Thoracic aorta (tissue), 2 donors: ENCODE data around the gene FGA. TPM values are rescaled to one million over a fixed set of nuclear protein-coding genes. Genes with fewer than 3 reads are reported as not detected.

Experiments used
- ATAC-seq: fragments of 150-250 bp; one replicate; pipeline ENCODE4 v1.8.0; 2017; ENCODE audit warnings: low read depth; ENCODE audit not compliant: insufficient number of reproducible peaks, low FRiP score
- DNase-seq: peaks from one replicate; pipeline ENCODE4 v3.0.0-alpha.2; 2020; ENCODE audit warnings: low spot score
- H3K27ac ChIP-seq, 2 donors: fragments of 200-600 bp; sonication (generic); 1 replicate in 1 of 2; 2 replicates in 1 of 2; pipeline ENCODE4 v1.5.1; 2016; ENCODE audit warnings: mild to moderate bottlenecking in 2 of 2, moderate library complexity in 2 of 2
- H3K27me3 ChIP-seq: fragments of 200-600 bp; sonication (generic); replicated peaks from 2 replicates; pipeline ENCODE4 v1.6.0; 2016; ENCODE audit warnings: mild to moderate bottlenecking; ENCODE audit not compliant: insufficient read depth
- H3K36me3 ChIP-seq: fragments of 200-600 bp; sonication (generic); one replicate; pipeline ENCODE4 v1.5.1; 2016
- H3K4me1 ChIP-seq, 2 donors: fragments of 200-600 bp; sonication (generic); 1 replicate in 1 of 2; 2 replicates in 1 of 2; pipeline versions ENCODE4 v1.5.1 to v1.6.0; 2016; ENCODE audit warnings: low read depth in 2 of 2, mild to moderate bottlenecking in 1 of 2; ENCODE audit not compliant: control insufficient read depth in 1 of 2
- H3K4me3 ChIP-seq: fragments of 200-600 bp; sonication (generic); 2 replicates; pipeline ENCODE4 v1.5.1; 2016; ENCODE audit warnings: mild to moderate bottlenecking
- H3K9me3 ChIP-seq: fragments of 200-600 bp; sonication (generic); 2 replicates; pipeline ENCODE4 v1.5.1; 2016
- total RNA-seq, 2 donors: library from RNA; depleted of rRNA; stranded (reverse); fragments of >200 nt; gene quantifications; one replicate each; pipeline versions ENCODE4 v1.1.0 to v1.2.3, GENCODE V29; 2016
- TF ChIP-seq, protein P1 (sequence below): fragments of 200-600 bp; sonication (generic); IDR thresholded peaks from one replicate; pipeline ENCODE4 v1.5.1; 2019; ENCODE audit warnings: antibody characterized with exemption

FGA gene
- total RNA-seq, 2 donors from 2014 or later, result not detected

DNA sequence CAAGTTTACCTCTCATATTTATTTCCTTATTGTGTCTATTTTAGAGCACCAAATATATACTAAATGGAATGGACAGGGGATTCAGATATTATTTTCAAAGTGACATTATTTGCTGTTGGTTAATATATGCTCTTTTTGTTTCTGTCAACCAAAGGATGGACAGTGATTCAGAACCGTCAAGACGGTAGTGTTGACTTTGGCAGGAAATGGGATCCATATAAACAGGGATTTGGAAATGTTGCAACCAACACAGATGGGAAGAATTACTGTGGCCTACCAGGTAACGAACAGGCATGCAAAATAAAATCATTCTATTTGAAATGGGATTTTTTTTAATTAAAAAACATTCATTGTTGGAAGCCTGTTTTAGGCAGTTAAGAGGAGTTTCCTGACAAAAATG is 21.5 kb downstream of the FGA start:
- DNase-seq (no peak), ATAC-seq (no peak)
- Histone ChIP-seq H3K27ac (no peak overlapping the region), H3K36me3 (no peaks in the 10 kb centered on the region), H3K4me3 (no peak overlapping the region), H3K9me3 (no peaks in the 10 kb centered on the region), H3K4me1 (no peaks in the 10 kb centered on the region), H3K27me3 (no peaks in the 10 kb centered on the region)
- TF ChIP-seq, protein P1, sequence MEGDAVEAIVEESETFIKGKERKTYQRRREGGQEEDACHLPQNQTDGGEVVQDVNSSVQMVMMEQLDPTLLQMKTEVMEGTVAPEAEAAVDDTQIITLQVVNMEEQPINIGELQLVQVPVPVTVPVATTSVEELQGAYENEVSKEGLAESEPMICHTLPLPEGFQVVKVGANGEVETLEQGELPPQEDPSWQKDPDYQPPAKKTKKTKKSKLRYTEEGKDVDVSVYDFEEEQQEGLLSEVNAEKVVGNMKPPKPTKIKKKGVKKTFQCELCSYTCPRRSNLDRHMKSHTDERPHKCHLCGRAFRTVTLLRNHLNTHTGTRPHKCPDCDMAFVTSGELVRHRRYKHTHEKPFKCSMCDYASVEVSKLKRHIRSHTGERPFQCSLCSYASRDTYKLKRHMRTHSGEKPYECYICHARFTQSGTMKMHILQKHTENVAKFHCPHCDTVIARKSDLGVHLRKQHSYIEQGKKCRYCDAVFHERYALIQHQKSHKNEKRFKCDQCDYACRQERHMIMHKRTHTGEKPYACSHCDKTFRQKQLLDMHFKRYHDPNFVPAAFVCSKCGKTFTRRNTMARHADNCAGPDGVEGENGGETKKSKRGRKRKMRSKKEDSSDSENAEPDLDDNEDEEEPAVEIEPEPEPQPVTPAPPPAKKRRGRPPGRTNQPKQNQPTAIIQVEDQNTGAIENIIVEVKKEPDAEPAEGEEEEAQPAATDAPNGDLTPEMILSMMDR, result no peak

DNA sequence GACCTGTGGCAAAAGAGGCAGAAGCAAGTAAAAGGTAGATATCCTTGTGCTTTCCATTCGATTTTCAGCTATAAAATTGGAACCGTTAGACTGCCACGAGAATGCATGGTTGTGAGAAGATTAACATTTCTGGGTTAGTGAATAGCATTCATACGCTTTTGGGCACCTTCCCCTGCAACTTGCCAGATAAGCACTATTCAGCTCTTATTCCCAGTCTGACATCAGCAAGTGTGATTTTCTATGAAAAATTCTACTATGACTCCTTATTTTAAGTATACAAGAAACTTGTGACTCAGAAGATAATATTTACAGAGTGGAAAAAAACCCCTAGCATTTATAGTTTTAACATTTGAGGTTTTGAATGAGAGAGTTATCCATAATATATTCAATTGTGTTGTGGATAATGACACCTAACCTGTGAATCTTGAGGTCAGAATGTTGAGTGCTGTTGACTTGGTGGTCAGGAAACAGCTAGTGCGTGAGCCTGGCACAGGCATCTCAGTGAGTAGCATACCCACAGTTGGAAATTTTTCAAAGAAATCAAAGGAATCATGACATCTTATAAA is 23.8 kb downstream of the FGA start:
- no peaks in the 10 kb centered on the region for H3K36me3 ChIP-seq
- TF ChIP-seq, protein P1, result no peak
- H3K27ac ChIP-seq, result no peak overlapping the region
- ATAC-seq, result no peak
- no peaks in the 10 kb centered on the region for H3K9me3 ChIP-seq
- no peak overlapping the region for H3K4me3 ChIP-seq
- no peaks in the 10 kb centered on the region for H3K4me1 ChIP-seq
- no peak for DNase-seq
- H3K27me3 ChIP-seq, result no peaks in the 10 kb centered on the region

DNA sequence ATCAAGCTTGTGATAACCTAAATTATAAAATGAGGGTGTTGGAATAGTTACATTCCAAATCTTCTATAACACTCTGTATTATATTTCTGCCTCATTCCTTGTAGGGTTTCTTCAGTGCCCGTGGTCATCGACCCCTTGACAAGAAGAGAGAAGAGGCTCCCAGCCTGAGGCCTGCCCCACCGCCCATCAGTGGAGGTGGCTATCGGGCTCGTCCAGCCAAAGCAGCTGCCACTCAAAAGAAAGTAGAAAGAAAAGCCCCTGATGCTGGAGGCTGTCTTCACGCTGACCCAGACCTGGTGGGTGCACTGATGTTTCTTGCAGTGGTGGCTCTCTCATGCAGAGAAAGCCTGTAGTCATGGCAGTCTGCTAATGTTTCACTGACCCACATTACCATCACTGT is 24.8 kb downstream of the FGA start:
- DNase-seq, result no peak
- no peak for ATAC-seq

GRCh38 chr4:154564311-154564710 is 26.2 kb downstream of the FGA start:
- Histone ChIP-seq H3K4me1 (no peaks in the 10 kb centered on the region), H3K4me3 (no peak overlapping the region), H3K27me3 (no peaks in the 10 kb centered on the region), H3K9me3 (no peaks in the 10 kb centered on the region), H3K27ac (no peak overlapping the region), H3K36me3 (no peaks in the 10 kb centered on the region)
- no peak for ATAC-seq
- DNase-seq, result no peak
- TF ChIP-seq, protein P1, result no peak

More for the DNA sequence above, 24.8 kb downstream of the FGA start:
- Histone ChIP-seq H3K4me3 (no peak overlapping the region), H3K27me3 (no peaks in the 10 kb centered on the region), H3K9me3 (no peaks in the 10 kb centered on the region), H3K27ac (no peak overlapping the region), H3K4me1 (no peaks in the 10 kb centered on the region), H3K36me3 (no peaks in the 10 kb centered on the region)
- TF ChIP-seq, protein P1, result no peak

DNA sequence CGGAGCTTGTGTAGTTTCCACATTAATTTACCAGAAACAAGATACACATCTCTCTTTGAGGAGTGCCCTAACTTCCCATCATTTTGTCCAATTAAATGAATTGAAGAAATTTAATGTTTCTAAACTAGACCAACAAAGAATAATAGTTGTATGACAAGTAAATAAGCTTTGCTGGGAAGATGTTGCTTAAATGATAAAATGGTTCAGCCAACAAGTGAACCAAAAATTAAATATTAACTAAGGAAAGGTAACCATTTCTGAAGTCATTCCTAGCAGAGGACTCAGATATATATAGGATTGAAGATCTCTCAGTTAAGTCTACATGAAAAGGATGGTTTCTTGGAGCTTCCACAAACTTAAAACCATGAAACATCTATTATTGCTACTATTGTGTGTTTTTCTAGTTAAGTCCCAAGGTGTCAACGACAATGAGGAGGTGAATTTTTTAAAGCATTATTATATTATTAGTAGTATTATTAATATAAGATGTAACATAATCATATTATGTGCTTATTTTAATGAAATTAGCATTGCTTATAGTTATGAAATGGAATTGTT is 27.8 kb downstream of the FGA start, which contains the start of gene FGB:
Gene FGB (plus strand): TSS at position 315 of the 558 bp plus-strand sequence. CDS start 8 bp downstream, at position 323.
- H3K9me3 ChIP-seq, result no peaks in the 10 kb centered on the region
- no peak within 1 kb of the TSS for H3K27ac ChIP-seq
- TF ChIP-seq, protein P1, result no peak
- H3K36me3 ChIP-seq, result no peaks in the 10 kb centered on the region
- no peak within 1 kb of the TSS for H3K4me3 ChIP-seq
- no peaks in the 10 kb centered on the region for H3K27me3 ChIP-seq
- no peak for DNase-seq
- H3K4me1 ChIP-seq, result no peaks in the 10 kb centered on the region
- no peak for ATAC-seq
